Chondrocyte (in vitro differentiated cells): Measurements from ENCODE around the gene KRT86. TPM values are rescaled to one million over a fixed set of nuclear protein-coding genes. Genes with fewer than 3 reads are reported as not detected.
A peak's percentile ranks its signal among the peaks of the same experiment; 100 is the strongest.
"Not testable (repeated sequence)": the region's sequence is repeated elsewhere in the genome, so short reads cannot be mapped to it uniquely, and the experiment has no call there.

Experiments used
- DNase-seq: peaks from one replicate; pipeline ENCODE4 v3.0.0; 2021; ENCODE audit warnings: mixed read lengths, low spot score
- H3K27ac Mint-ChIP-seq: one replicate; pipeline ENCODE4 v1.8.0; 2021; ENCODE audit warnings: mild to moderate bottlenecking, moderate library complexity, mixed read lengths; ENCODE audit not compliant: unreplicated experiment
- H3K27me3 Mint-ChIP-seq: 2 replicates; pipeline ENCODE4 v1.8.0; 2021; ENCODE audit warnings: low read depth, mixed read lengths
- H3K36me3 Mint-ChIP-seq: 2 replicates; pipeline ENCODE4 v1.8.0; 2021; ENCODE audit warnings: low read depth, mixed read lengths
- H3K4me1 Mint-ChIP-seq: 2 replicates; pipeline ENCODE4 v1.8.0; 2021; ENCODE audit warnings: low read depth, mild to moderate bottlenecking, mixed read lengths
- H3K4me3 Mint-ChIP-seq: one replicate; pipeline ENCODE4 v1.8.0; 2021; ENCODE audit warnings: mild to moderate bottlenecking, moderate library complexity, mixed read lengths; ENCODE audit not compliant: unreplicated experiment
- H3K9me3 Mint-ChIP-seq: 2 replicates; pipeline ENCODE4 v1.8.0; 2021; ENCODE audit warnings: low read depth, mixed read lengths
- total RNA-seq: library from RNA; stranded (reverse); gene quantifications from 3 replicates; pipeline ENCODE4 v1.2.1, GENCODE V29; 2021
- TF ChIP-seq, protein P1 (sequence below): fragments of 200-600 bp; sonication (generic); IDR thresholded peaks from 2 replicates; pipeline ENCODE4 v1.5.0; 2021; ENCODE audit warnings: antibody characterized with exemption, mild to moderate bottlenecking, moderate library complexity

Gene KRT86
- total RNA-seq, 1 donor from 2014 or later = 0.67 TPM

DNA sequence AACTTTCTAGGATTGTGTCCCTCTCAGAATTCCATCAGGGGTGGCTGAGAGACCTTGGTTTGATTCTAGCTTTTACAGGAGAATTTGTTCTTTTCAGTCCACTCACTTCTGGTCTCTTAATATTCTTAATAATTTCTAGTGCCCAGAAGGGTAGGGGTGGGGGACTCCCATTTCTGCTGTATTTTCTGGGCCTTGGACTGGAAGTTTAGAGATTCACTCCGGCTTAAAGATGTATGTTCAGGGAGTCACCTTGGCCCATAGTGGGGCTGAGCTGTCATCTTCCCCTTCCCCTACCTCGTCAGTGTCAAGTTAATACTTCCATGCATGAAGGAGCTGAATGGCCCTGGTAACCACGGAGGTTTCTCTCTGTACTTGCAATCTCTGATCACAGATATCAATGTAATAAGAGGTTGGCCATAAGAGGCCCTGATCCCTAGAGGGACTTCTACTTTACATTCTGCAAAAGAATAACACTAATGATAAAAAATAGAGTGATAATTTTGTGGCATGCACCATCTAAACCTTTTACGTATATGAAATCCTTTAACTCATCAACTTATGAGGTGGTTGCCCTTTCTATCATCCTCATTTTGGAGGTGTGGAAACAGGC, 10.2 kb downstream of the KRT86 start:
- H3K9me3 Mint-ChIP-seq = no peaks in the 10 kb centered on the region
- DNase-seq = no peak
- peaks cover 3% of the 10 kb centered on the region for H3K27me3 Mint-ChIP-seq
- peaks cover 1% of the 10 kb centered on the region for H3K36me3 Mint-ChIP-seq
- H3K4me1 Mint-ChIP-seq = peaks cover 29% of the 10 kb centered on the region
- TF ChIP-seq, protein P1, sequence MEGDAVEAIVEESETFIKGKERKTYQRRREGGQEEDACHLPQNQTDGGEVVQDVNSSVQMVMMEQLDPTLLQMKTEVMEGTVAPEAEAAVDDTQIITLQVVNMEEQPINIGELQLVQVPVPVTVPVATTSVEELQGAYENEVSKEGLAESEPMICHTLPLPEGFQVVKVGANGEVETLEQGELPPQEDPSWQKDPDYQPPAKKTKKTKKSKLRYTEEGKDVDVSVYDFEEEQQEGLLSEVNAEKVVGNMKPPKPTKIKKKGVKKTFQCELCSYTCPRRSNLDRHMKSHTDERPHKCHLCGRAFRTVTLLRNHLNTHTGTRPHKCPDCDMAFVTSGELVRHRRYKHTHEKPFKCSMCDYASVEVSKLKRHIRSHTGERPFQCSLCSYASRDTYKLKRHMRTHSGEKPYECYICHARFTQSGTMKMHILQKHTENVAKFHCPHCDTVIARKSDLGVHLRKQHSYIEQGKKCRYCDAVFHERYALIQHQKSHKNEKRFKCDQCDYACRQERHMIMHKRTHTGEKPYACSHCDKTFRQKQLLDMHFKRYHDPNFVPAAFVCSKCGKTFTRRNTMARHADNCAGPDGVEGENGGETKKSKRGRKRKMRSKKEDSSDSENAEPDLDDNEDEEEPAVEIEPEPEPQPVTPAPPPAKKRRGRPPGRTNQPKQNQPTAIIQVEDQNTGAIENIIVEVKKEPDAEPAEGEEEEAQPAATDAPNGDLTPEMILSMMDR = no peak
- no peak overlapping the region for H3K27ac Mint-ChIP-seq
- H3K4me3 Mint-ChIP-seq = no peak overlapping the region

DNA sequence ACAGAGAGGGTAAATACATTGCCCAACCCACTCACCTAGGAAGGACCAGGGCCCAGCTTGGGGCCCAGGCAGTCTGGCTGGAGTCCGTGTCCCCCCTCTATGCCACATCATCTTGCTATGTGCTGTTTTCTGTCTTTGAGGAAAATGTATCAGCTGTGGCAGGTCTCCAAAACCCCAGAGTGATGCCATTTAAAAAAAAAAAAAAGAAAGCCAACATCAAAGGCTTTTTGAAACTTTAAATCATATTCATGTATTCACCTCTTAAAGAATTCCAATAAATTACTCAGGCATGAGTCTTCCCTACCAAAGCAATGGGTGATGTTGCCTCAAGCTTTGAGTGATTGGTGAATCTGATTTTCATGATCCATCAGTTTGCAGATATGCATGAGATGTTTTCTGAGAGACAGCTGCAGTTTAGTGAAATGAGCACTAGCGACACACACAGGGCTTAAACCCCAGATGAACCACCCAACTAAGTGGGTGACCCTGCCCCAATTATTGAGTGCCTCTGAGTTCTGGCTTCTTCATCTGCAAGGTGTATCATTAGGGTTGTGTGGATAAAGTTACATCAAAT, 10.8 kb downstream of the KRT86 start:
- no peak for DNase-seq
- peaks cover 1% of the 10 kb centered on the region for H3K36me3 Mint-ChIP-seq
- peaks cover 23% of the 10 kb centered on the region for H3K4me1 Mint-ChIP-seq
- H3K9me3 Mint-ChIP-seq = no peaks in the 10 kb centered on the region
- H3K27me3 Mint-ChIP-seq = peaks cover 3% of the 10 kb centered on the region
- TF ChIP-seq, protein P1 = no peak
- H3K27ac Mint-ChIP-seq = no peak overlapping the region
- H3K4me3 Mint-ChIP-seq = no peak overlapping the region

DNA sequence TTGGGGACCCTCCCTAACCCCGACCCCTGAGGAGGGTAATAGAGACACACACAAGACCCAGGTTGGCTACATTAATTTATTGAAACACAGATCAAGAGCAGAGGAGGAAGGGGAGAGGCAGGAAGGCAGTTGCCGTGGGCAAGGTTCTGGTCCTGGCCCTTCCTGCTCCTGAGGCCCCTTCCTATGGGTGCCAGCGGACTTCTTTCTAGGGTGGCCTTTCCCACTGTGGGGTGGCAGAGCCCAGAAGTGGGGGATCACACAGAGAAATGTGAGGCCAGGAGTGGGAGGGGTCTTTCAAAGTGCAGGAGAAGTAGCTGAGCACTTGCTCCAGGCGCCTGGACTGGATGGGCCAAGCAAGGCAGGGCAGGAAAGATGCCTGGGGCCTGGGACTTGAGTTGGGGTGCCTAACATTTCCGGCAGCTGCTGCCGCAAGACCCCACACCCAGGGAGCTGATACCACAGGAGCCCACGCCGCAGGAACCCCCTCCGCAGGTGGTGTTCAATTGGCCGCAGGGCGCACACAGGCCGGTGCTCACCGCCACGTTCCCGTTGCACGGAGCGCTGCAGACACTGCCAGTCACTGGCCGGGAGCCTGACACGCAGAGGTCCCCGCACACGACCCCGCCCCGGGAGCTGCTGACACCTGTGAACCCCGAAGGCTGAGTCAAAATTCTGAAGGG, 11.5 kb downstream of the KRT86 start:
- Mint-ChIP-seq H3K36me3 (peaks cover 1% of the 10 kb centered on the region), H3K27me3 (peaks cover 3% of the 10 kb centered on the region), H3K9me3 (no peaks in the 10 kb centered on the region), H3K4me1 (peaks cover 16% of the 10 kb centered on the region), H3K4me3 (no peak overlapping the region), H3K27ac (no peak overlapping the region)
- no peak for DNase-seq
- TF ChIP-seq, protein P1 = no peak

DNA sequence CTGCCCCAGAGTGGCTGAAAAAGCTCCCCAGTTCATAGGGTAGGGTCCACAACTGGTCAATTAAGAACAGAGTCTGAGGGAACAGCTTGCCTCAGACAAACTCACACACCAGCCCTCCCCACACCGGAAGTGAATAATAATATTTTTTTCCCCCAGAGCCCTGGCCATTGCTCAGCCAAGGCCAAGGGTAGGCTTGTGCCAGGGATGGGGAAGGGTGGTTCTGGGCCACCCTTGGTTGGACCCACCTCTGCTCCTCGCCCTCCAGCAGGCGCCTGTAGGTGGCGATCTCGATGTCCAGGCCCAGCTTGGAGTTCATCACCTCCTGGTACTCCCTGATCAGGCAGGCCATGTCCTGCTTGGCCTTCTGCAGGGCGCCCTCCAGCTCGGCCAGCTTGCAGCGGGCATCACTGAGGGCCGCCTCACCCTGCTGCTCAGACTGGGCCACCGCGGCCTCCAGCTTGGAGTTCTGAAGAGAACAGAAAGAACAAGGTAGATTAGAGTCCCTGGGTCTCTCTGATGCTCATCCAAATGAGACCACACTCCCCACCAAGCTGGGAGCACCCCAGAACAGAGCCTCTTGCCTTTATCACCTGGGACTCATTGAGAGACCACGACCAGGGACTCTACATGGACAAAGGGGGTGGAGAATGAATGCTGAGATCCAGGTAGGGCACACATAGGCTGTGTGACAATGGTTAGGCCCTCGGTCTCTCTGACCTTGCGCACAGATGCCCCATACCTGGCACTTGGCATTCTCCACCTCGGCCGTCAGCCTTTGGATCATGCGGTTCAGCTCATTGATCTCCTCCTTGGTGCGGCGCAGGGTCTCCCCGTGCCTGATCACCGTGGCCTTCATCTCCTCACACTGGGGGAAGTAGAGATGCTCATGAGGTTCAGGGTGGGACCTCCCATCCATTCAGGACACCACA, 12.7 kb downstream of the KRT86 start:
- not testable (repeated sequence) for H3K27me3 Mint-ChIP-seq, H3K27ac Mint-ChIP-seq, H3K4me1 Mint-ChIP-seq, H3K9me3 Mint-ChIP-seq, H3K4me3 Mint-ChIP-seq, H3K36me3 Mint-ChIP-seq, DNase-seq
- TF ChIP-seq, protein P1 = peak; percentile 42

DNA sequence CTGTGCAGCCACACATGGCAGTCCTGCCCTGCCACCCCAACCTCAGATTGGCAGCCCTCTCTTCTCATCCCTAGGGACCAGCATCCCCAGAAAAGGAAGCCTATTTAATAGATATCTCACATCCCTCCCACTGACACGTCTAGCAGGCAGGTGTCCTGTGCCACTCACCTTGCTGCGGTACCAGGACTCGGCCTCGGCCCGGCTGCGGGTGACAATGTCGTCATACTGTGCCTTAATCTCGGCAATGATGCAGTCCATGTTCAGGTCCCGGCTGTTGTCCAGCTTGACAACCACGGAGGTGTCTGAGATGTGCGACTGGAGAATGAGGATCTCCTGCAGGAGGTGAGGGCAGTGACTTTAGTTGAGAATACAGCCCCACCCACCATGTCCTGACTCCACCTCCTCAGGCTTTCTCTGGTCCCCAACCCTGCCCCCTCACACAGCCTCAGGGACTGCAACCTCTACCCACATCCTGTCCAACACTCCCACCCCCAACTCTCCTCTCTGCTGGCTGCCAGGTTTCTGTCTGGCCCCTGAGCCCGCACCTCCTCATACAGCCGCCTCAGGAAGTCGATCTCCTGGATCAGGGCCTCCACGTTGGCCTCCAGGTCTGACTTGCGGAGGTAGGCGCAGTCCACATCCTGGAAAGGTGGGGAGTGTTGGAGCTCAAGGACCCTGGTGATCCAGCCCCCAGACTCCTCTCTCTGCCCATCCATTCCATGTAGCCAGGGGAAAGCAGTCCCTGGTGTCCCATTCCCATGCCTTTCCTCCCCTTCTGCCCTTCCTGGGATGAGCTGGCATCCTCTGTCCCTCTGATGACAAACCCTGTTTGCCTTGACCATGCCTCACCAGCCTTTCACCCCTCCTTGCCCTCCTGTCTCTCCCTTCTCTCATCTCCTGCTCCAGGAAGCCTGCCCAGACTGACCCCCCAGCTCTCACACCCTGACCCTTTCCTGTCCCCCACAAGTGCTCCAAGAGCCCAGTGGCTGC, 13.7 kb downstream of the KRT86 start:
- not testable (repeated sequence) for H3K9me3 Mint-ChIP-seq, H3K27ac Mint-ChIP-seq, H3K36me3 Mint-ChIP-seq, H3K4me3 Mint-ChIP-seq, H3K27me3 Mint-ChIP-seq, DNase-seq, H3K4me1 Mint-ChIP-seq

DNA sequence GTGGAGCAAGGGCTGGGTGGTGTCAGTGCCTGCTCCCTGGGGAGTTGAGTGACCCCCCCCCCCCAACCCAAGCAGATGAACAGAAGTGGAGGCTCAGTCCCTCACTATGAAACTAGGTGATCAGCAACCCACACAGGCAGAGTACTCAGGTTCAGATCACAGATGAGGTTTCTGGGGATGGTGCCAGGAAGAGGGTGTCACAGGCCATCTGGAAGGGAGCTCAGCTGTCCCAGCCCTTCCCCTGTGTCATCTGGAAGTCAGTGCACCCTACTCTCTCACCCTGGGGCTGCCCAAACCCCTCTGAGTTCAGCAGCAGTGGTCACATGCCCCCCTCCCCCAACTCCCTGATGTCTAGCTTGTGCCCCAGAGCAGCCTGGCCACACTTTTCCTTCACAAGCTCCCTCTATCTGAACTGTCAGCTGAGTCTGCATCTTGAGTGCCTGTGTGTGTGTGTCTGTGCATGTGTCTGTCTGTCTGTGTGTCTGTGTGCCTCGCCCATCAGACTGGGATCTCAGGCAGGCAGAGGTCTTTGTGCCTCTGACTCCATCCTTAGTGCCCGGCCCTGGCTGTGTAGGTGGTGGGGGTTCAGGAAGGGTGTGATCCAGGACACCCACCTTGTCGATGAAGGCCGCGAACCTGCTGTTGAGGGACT, 16.2 kb downstream of the KRT86 start:
- H3K4me3 Mint-ChIP-seq, H3K36me3 Mint-ChIP-seq, H3K4me1 Mint-ChIP-seq, H3K9me3 Mint-ChIP-seq, H3K27ac Mint-ChIP-seq, DNase-seq: not testable (repeated sequence)
- H3K27me3 Mint-ChIP-seq = peaks cover 25% of the 10 kb centered on the region
